ENCODE data around the gene GRIK3.

GRCh38 chr1:37031429-37031828 lies 2.9 kb downstream of the GRIK3 start:
- TF ChIP-seq CTCF (IDR thresholded peaks at IDR 0.05; ENCODE audit: control extremely low read depth in 1 of 3, insufficient read depth in 1 of 3, low read depth in 1 of 3, low read length in 3 of 3) (no peak), MAX (IDR thresholded peaks at IDR 0.05) (no peak), POLR2AphosphoS5 (IDR thresholded peaks at IDR 0.05; ENCODE audit: low read depth, low read length) (no peak), POLR2A (IDR thresholded peaks at IDR 0.05; ENCODE audit: control extremely low read depth in 1 of 2, low read depth in 2 of 2, low read length in 2 of 2) (no peak), SP1 (IDR thresholded peaks at IDR 0.05; ENCODE audit: low read depth, low read length) (no peak), SRF (IDR thresholded peaks at IDR 0.05; ENCODE audit: low read depth, low read length) (no peak), BACH1 (IDR thresholded peaks at IDR 0.05; ENCODE audit: low read length) (no peak), JUND (IDR thresholded peaks at IDR 0.05; ENCODE audit: low read length) (no peak), EP300 (IDR thresholded peaks at IDR 0.05; ENCODE audit: borderline replicate concordance in 1 of 2, low read depth in 2 of 2, low read length in 2 of 2) (no peak), PHF8 (conservative IDR thresholded peaks at IDR 0.05; ENCODE audit: low read depth, low read length) (no peak), TCF12 (IDR thresholded peaks at IDR 0.05; ENCODE audit: low read depth, low read length) (no peak), E2F6 (IDR thresholded peaks at IDR 0.05) (no peak), EZH2 (IDR thresholded peaks at IDR 0.05; ENCODE audit: low read depth, low read length, severe bottlenecking) (no peak)
